SK-N-SH (cell line): ENCODE results near the gene ARHGEF7. TPM values are rescaled to one million over a fixed set of nuclear protein-coding genes. Genes with fewer than 3 reads are reported as not detected.

ENCODE experiments used
- CTCF ChIA-PET: fragments of 300-600, 350-600 bp; formaldehyde crosslinking; extraction: SDS; loops from one replicate; lab custom pipeline; 2021; lab: Yijun Ruan, JAX
- POLR2A ChIA-PET: fragments of 350-600 bp; sonication (Branson Sonifier 250); formaldehyde crosslinking; extraction: SDS; loops from one replicate; lab custom pipeline; 2020; ENCODE audit warnings: antibody characterized with exemption, inconsistent platforms; lab: Yijun Ruan, JAX
- DNase-seq: peaks from one replicate; pipeline ENCODE4 v3.0.0; 2012
- H2AFZ ChIP-seq: fragments of 200-600 bp; sonication (generic); 2 replicates; pipeline ENCODE4 v1.8.1; 2016; ENCODE audit warnings: antibody characterized with exemption, mild to moderate bottlenecking, low read depth
- H3F3A ChIP-seq: fragments of 200-600 bp; sonication (generic); replicated peaks from 2 replicates; pipeline ENCODE3; 2016; ENCODE audit warnings: antibody characterized with exemption, mild to moderate bottlenecking; ENCODE audit not compliant: insufficient read depth
- H3K27ac ChIP-seq, 2 experiments: fragments of 200-500 bp in 1 of 2; fragments of 200-600 bp in 1 of 2; sonication (Bioruptor generic) in 1 of 2; sonication (generic), shearing (Covaris generic) in 1 of 2; 2 replicates each; pipeline versions ENCODE4 v1.5.1 to v1.6.1; 2014 to 2016; ENCODE audit warnings: low read depth in 2 of 2, inconsistent platforms in 1 of 2, low read length in 1 of 2, mild to moderate bottlenecking in 1 of 2, mixed read lengths in 1 of 2
- H3K27me3 ChIP-seq: fragments of 200-600 bp; sonication (generic), shearing (Covaris generic); 2 replicates; pipeline ENCODE4 v1.6.1; 2016; ENCODE audit warnings: mixed run types; ENCODE audit not compliant: insufficient read depth
- H3K36me3 ChIP-seq, 2 experiments: fragments of 200-500 bp in 1 of 2; fragments of 200-600 bp in 1 of 2; sonication (Bioruptor generic) in 1 of 2; sonication (generic) in 1 of 2; replicated peaks in 1 of 2; 2 replicates each; pipeline versions ENCODE3 to v1.5.1; 2014 to 2016; ENCODE audit warnings: low read length in 1 of 2, mild to moderate bottlenecking in 1 of 2; ENCODE audit not compliant: insufficient read depth in 2 of 2, control insufficient read depth in 1 of 2
- H3K4me1 ChIP-seq, 2 experiments: fragments of 200-500 bp in 1 of 2; fragments of 200-600 bp in 1 of 2; sonication (Bioruptor generic) in 1 of 2; sonication (generic), shearing (Covaris generic) in 1 of 2; 2 replicates each; pipeline versions ENCODE4 v1.5.1 to v1.6.1; 2014 to 2016; ENCODE audit warnings: low read depth in 1 of 2, low read length in 1 of 2, mixed run types in 1 of 2; ENCODE audit not compliant: insufficient read depth in 2 of 2, control insufficient read depth in 1 of 2
- H3K4me2 ChIP-seq: fragments of 200-600 bp; sonication (generic), shearing (Covaris generic); 2 replicates; pipeline ENCODE4 v1.6.1; 2017; ENCODE audit warnings: mixed run types
- H3K4me3 ChIP-seq, 2 experiments: fragments of 200-500 bp in 1 of 2; fragments of 200-600 bp in 1 of 2; sonication (Bioruptor generic) in 1 of 2; sonication (generic), shearing (Covaris generic) in 1 of 2; 2 replicates each; pipeline versions ENCODE4 v1.5.1 to v1.8.1; 2014 to 2016; ENCODE audit warnings: low read depth in 2 of 2, inconsistent platforms in 1 of 2, low read length in 1 of 2, mild to moderate bottlenecking in 1 of 2, mixed read lengths in 1 of 2, moderate library complexity in 1 of 2
- H3K79me2 ChIP-seq: fragments of 200-600 bp; sonication (generic); 2 replicates; pipeline ENCODE4 v1.8.1; 2017; ENCODE audit warnings: mild to moderate bottlenecking; ENCODE audit not compliant: insufficient read depth
- H3K9ac ChIP-seq: fragments of 200-600 bp; sonication (generic); 2 replicates; pipeline ENCODE4 v1.6.1; 2017; ENCODE audit warnings: mixed run types
- H3K9me2 ChIP-seq: fragments of 200-600 bp; sonication (generic); 2 replicates; pipeline ENCODE4 v1.6.1; 2017; ENCODE audit warnings: mixed run types
- H3K9me3 ChIP-seq: fragments of 200-600 bp; sonication (generic); 2 replicates; pipeline ENCODE4 v1.6.1; 2017; ENCODE audit warnings: mixed run types, mild to moderate bottlenecking, moderate library complexity
- H4K20me1 ChIP-seq: fragments of 200-600 bp; sonication (generic); 2 replicates; pipeline ENCODE4 v1.6.1; 2017; ENCODE audit warnings: mild to moderate bottlenecking, mixed run types; ENCODE audit not compliant: insufficient read depth
- CHD2 ChIP-seq: fragments of 150-350 bp; IDR thresholded peaks from 2 replicates; pipeline ENCODE4 v1.6.1; 2018; ENCODE audit warnings: low read length; ENCODE audit not compliant: partially characterized antibody
- ELF1 ChIP-seq: IDR thresholded peaks from 2 replicates; pipeline ENCODE4 v1.4.0; 2012
- EZH2phosphoT487 ChIP-seq: fragments of 200-600 bp; sonication (generic); IDR thresholded peaks from 2 replicates; pipeline ENCODE4 v1.6.1; 2017; ENCODE audit warnings: low read depth, mixed run types, mild to moderate bottlenecking, antibody characterized with exemption, moderate library complexity, borderline replicate concordance
- FOSL2 ChIP-seq: IDR thresholded peaks from 2 replicates; pipeline ENCODE4 v1.4.0; 2012; ENCODE audit warnings: low read depth, mild to moderate bottlenecking, moderate library complexity, borderline replicate concordance
- FOXJ3 ChIP-seq: sonication (generic); formaldehyde crosslinking; IDR thresholded peaks from 2 replicates; pipeline ENCODE4 v1.5.1; 2020; ENCODE audit warnings: mild to moderate bottlenecking, missing genetic modification reagents
- GABPA ChIP-seq: IDR thresholded peaks from 2 replicates; pipeline ENCODE4 v1.4.0; 2012; ENCODE audit warnings: low read depth, mild to moderate bottlenecking
- IRF3 ChIP-seq: fragments of 150-350 bp; IDR thresholded peaks from 2 replicates; pipeline ENCODE4 v1.6.1; 2016; ENCODE audit warnings: mild to moderate bottlenecking, low read depth, low read length
- JUND ChIP-seq: IDR thresholded peaks from 2 replicates; pipeline ENCODE4 v1.4.0; 2012
- MEF2A ChIP-seq: IDR thresholded peaks from 2 replicates; pipeline ENCODE4 v1.4.0; 2012; ENCODE audit warnings: low read depth, borderline replicate concordance
- NFIC ChIP-seq: IDR thresholded peaks from 2 replicates; pipeline ENCODE4 v1.4.0; 2012; ENCODE audit warnings: borderline replicate concordance
- NRF1 ChIP-seq: IDR thresholded peaks from 2 replicates; pipeline ENCODE4 v1.6.1; 2012; ENCODE audit warnings: low read depth, mild to moderate bottlenecking, low read length
- POLR2AphosphoS5 ChIP-seq: IDR thresholded peaks from 2 replicates; pipeline ENCODE4 v1.6.1; 2012; ENCODE audit warnings: low read depth, low read length
- REST ChIP-seq: IDR thresholded peaks from 2 replicates; pipeline ENCODE4 v1.6.1; 2012; ENCODE audit warnings: mild to moderate bottlenecking, low read depth, low read length, moderate library complexity
- RFX5 ChIP-seq: IDR thresholded peaks from 2 replicates; pipeline ENCODE4 v1.6.1; 2012; ENCODE audit warnings: mild to moderate bottlenecking, improper control_type of control experiment, low read length
- SMC3 ChIP-seq: IDR thresholded peaks from 2 replicates; pipeline ENCODE4 v1.6.1; 2012; ENCODE audit warnings: low read depth, low read length, improper control_type of control experiment
- TEAD4 ChIP-seq: IDR thresholded peaks from 2 replicates; pipeline ENCODE4 v1.4.0; 2012; ENCODE audit warnings: mild to moderate bottlenecking, borderline replicate concordance; ENCODE audit not compliant: insufficient read depth
- USF2 ChIP-seq: fragments of 150-350 bp; IDR thresholded peaks from 2 replicates; pipeline ENCODE4 v1.6.1; 2017; ENCODE audit warnings: antibody characterized with exemption, low read length, low read depth, borderline replicate concordance
- YY1 ChIP-seq: IDR thresholded peaks from 2 replicates; pipeline ENCODE4 v1.4.0; 2012; ENCODE audit warnings: low read depth, mild to moderate bottlenecking
- WGBS: methylation state at CpG from one replicate; pipeline ENCODE4 v1.1.6; 2017; ENCODE audit warnings: low lambda C conversion rate; 5-methylcytosine and 5-hydroxymethylcytosine counted together
- polyA plus RNA-seq, 3 experiments: library from polyadenylated mRNA; depleted of rRNA; stranded (reverse); fragments of >200 nt; gene quantifications; 2 replicates each; pipeline ENCODE4 v1.2.3, GENCODE V29; 2012
- TF ChIP-seq, protein P1 (sequence below): IDR thresholded peaks from 2 replicates; pipeline ENCODE4 v1.4.0; 2012; ENCODE audit warnings: low read depth

ARHGEF7 gene
- polyA plus RNA-seq, 1 of the 3 experiments (the other 2 are of a cell fraction): 21.6 TPM

- TF ChIP-seq REST: no peak
Observed at GRCh38 chr13:111239764-111240670, 124.9 kb downstream of the ARHGEF7 start (continued).

- POLR2A ChIA-PET: no interaction called here
- no peaks in the 10 kb centered on the region for H4K20me1 ChIP-seq
- no peak for DNase-seq
- TF ChIP-seq REST (no peak), YY1 (no peak), NFIC (no peak), EZH2phosphoT487 (no peak), FOSL2 (no peak), GABPA (no peak), NRF1 (no peak), ELF1 (no peak), RFX5 (no peak), CHD2 (no peak), JUND (no peak), FOXJ3 (no peak), IRF3 (no peak), SMC3 (no peak), USF2 (no peak), POLR2AphosphoS5 (no peak), MEF2A (no peak), TEAD4 (no peak)
- TF ChIP-seq, protein P1, sequence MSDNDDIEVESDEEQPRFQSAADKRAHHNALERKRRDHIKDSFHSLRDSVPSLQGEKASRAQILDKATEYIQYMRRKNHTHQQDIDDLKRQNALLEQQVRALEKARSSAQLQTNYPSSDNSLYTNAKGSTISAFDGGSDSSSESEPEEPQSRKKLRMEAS: no peak
Observed at GRCh38 chr13:111241006-111241755, 126.1 kb downstream of the ARHGEF7 start.

More at GRCh38 chr13:111241006-111241755, 126.1 kb downstream of the ARHGEF7 start:
- Histone ChIP-seq H3K4me1 (no peaks in the 10 kb centered on the region; a peak in 1 of 4 replicates), H3K9me3 (no peaks in the 10 kb centered on the region), H3K27me3 (no peaks in the 10 kb centered on the region), H3K9ac (no peak overlapping the region), H3F3A (no peaks in the 10 kb centered on the region), H3K27ac (no peak overlapping the region), H3K9me2 (no peaks in the 10 kb centered on the region), H3K79me2 (peaks cover 13% of the 10 kb centered on the region), H3K4me3 (no peak overlapping the region), H3K36me3 (peaks cover 41 to 46% of the 10 kb centered on the region in 2 experiments), H3K4me2 (no peak overlapping the region), H2AFZ (no peak overlapping the region)
- CTCF ChIA-PET: interaction anchor here (1.2 to 1.3 kb wide), 2 partner anchors 18 to 173 kb away, joined by 3 to 4 read pairs; no protein-coding TSS in a partner anchor
- 88% methylated on average over 15 of the region's 16 CpGs for WGBS
